PC-3 (cell line): ENCODE measurements around the gene MACROD2.

Experiments used
- EZH2 ChIP-seq: fragments of 300-600 bp; sonication (generic); IDR thresholded peaks from one replicate; pipeline ENCODE4 v1.6.1; 2017; ENCODE audit warnings: antibody characterized with exemption, mild to moderate bottlenecking, low read length; ENCODE audit not compliant: unreplicated experiment
- EZH2phosphoT487 ChIP-seq: fragments of 300-600 bp; sonication (generic); IDR thresholded peaks from 2 replicates; pipeline ENCODE4 v1.6.1; 2018; ENCODE audit warnings: mild to moderate bottlenecking, antibody characterized with exemption, low read length, borderline replicate concordance
- TF ChIP-seq, protein P1 (sequence below): fragments of 300-600 bp; sonication (generic); conservative IDR thresholded peaks from 2 replicates; pipeline ENCODE4 v1.5.1; 2017; ENCODE audit warnings: antibody characterized with exemption, low read depth, mild to moderate bottlenecking, low read length

GRCh38 chr20:15599961-15600360 is 1604.6 kb downstream of the MACROD2 start:
- TF ChIP-seq, protein P1, sequence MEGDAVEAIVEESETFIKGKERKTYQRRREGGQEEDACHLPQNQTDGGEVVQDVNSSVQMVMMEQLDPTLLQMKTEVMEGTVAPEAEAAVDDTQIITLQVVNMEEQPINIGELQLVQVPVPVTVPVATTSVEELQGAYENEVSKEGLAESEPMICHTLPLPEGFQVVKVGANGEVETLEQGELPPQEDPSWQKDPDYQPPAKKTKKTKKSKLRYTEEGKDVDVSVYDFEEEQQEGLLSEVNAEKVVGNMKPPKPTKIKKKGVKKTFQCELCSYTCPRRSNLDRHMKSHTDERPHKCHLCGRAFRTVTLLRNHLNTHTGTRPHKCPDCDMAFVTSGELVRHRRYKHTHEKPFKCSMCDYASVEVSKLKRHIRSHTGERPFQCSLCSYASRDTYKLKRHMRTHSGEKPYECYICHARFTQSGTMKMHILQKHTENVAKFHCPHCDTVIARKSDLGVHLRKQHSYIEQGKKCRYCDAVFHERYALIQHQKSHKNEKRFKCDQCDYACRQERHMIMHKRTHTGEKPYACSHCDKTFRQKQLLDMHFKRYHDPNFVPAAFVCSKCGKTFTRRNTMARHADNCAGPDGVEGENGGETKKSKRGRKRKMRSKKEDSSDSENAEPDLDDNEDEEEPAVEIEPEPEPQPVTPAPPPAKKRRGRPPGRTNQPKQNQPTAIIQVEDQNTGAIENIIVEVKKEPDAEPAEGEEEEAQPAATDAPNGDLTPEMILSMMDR = no peak
- TF ChIP-seq EZH2phosphoT487 (no peak), EZH2 (no peak)
